Measurements from ENCODE around the gene ZG16.

- TF ChIP-seq CTCF (conservative IDR thresholded peaks at IDR 0.05; ENCODE audit: low read length), result no peak
- no peak for TF ChIP-seq EZH2phosphoT487 (IDR thresholded peaks at IDR 0.05; ENCODE audit: borderline replicate concordance, low read depth, low read length)
Measured at GRCh38 chr16:29779474-29779873, 1.4 kb downstream of the ZG16 start.
